ENCODE data around the gene SRP14. TPM values are rescaled to one million over a fixed set of nuclear protein-coding genes. Genes with fewer than 3 reads are reported as not detected.

The SRP14 gene, protein sequence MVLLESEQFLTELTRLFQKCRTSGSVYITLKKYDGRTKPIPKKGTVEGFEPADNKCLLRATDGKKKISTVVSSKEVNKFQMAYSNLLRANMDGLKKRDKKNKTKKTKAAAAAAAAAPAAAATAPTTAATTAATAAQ
- total RNA-seq = 10 to 100 TPM; 77.8 to 85.9 TPM

DNA sequence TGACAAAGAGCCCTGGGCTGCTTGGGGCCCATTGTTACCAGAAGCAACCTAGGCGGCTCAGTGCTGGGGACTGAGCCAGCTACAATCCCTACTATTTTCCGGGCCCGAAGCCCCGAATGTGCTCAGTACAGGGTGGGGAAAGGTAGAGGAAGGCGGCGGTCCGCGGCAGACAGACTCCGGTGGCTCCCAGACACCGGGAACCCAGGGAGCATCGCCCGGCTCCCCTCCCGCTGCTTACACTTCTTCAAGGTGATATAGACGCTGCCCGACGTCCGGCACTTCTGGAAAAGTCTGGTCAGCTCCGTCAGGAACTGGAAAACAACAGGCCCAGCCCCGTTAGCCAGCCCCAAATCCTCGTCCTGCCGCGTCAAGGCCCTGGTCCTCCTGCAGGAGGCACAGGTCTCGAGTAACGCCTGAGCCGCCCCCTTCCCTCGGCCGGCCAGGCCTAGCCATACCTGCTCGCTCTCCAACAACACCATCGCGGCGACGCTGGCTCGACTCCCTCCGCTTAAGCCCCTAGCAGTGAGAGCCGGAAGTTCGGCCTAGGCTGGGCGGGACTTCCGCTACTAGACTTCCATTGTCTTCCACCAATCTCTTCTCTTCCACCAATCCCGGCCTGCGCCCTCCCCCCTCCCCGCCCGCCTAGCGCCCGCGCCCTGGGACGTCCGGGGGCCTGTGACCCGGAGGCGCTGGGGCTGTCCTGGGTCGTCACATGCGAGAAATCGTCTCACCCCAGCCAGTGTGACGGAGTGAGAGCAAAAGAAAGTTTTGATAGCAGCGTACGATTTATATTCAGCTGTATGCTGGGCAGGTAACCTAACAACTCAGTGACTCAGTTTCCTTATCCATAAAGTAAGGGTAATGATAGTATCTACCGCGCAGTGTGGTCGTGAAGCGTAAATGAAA, at the start of gene SRP14:
Gene SRP14 (minus strand): TSS at position 544 of the 906 bp plus-strand sequence. CDS start 65 bp downstream, at position 479.

Other genes starting within 250 kb of the SRP14 start
- gene GPR176, start 118.9 kb downstream of the SRP14 start, total RNA-seq = 10 to 100 TPM in 1 of 2 donors, 1 to 10 TPM in 1; 7.2 to 12.3 TPM
- 10 to 100 TPM; 45.4 to 70.9 TPM for gene EIF2AK4, start 105.1 kb downstream of the SRP14 start, total RNA-seq
- gene BMF, start 69.7 kb upstream of the SRP14 start, total RNA-seq = 1 to 10 TPM; 2.0 to 3.4 TPM
- 10 to 100 TPM; 15.5 to 31.6 TPM for gene BUB1B, start 121.9 kb upstream of the SRP14 start, total RNA-seq
- gene PAK6, start 199.9 kb upstream of the SRP14 start, total RNA-seq = 1 to 10 TPM in 1 of 2 donors, under 1 TPM in 1; 1.00 to 1.4 TPM
- gene ANKRD63, start 243.9 kb upstream of the SRP14 start, total RNA-seq = not detected